Suppressor macrophage (primary cell): ENCODE measurements around the gene HPX.

Experiments used
- DNase-seq, 4 experiments: peaks; one replicate each; pipeline ENCODE4 v3.0.0-alpha.2; 2020 to 2022
- total RNA-seq, 17 experiments: gene quantifications; one replicate each; lab custom pipeline; 2026; ENCODE audit warnings: mixed read lengths in 6 of 17, inconsistent platforms in 3 of 17; lab: John Stamatoyannopoulos, UW

HPX gene
- 0 to 2.1 (median 0.10) reads per million in 17 experiments for total RNA-seq

- DNase-seq: no peak
Observed at GRCh38 chr11:6440906-6441358, at the start of gene HPX. TSS of gene HPX (minus strand) at chr11:6440987. CDS start at chr11:6440963, 24 bp downstream.

- no peak for DNase-seq
Observed at GRCh38 chr11:6489306-6489705, 48.5 kb upstream of the HPX start.

- no peak for DNase-seq
Observed at GRCh38 chr11:6488821-6489220, 48.0 kb upstream of the HPX start.

- DNase-seq: no peak
Observed at GRCh38 chr11:6488342-6488741, 47.6 kb upstream of the HPX start.

GRCh38 chr11:6486938-6487337 lies 46.2 kb upstream of the HPX start:
- DNase-seq: no peak

- no peak for DNase-seq
Observed at GRCh38 chr11:6486256-6486655, 45.5 kb upstream of the HPX start.

GRCh38 chr11:6485661-6486060 lies 44.9 kb upstream of the HPX start:
- no peak for DNase-seq

- DNase-seq: no peak
Observed at GRCh38 chr11:6483015-6483414, 42.2 kb upstream of the HPX start.

- peak; percentile 16 to 68 (median 40) for DNase-seq
Observed at GRCh38 chr11:6482441-6482840, 41.7 kb upstream of the HPX start.

GRCh38 chr11:6481924-6482275 lies 41.1 kb upstream of the HPX start:
- DNase-seq: no peak

GRCh38 chr11:6481012-6481923 lies 40.5 kb upstream of the HPX start, which contains the start of the genes ARFIP2 and TIMM10B:
TSS of gene ARFIP2 (minus strand) at chr11:6481331. CDS start at chr11:6480421, 910 bp downstream.
TSS of gene TIMM10B (plus strand) at chr11:6481501. CDS start at chr11:6481517, 16 bp downstream.
- peak; percentile 99 to 100 (median 99) for DNase-seq

- no peak for DNase-seq
Observed at GRCh38 chr11:6480299-6480914, 39.6 kb upstream of the HPX start.

- DNase-seq: no peak
Observed at GRCh38 chr11:6476571-6476970, 35.8 kb upstream of the HPX start.

- DNase-seq: no peak
Observed at GRCh38 chr11:6475936-6476335, 35.1 kb upstream of the HPX start.

GRCh38 chr11:6474806-6475500 lies 34.2 kb upstream of the HPX start:
- no peak for DNase-seq

- peak in 2 of 4 experiments; percentile 21 to 25 for DNase-seq
Observed at GRCh38 chr11:6474413-6474792, 33.6 kb upstream of the HPX start.

GRCh38 chr11:6473451-6474412 lies 32.9 kb upstream of the HPX start, which contains the start of gene TRIM3:
TSS of gene TRIM3 (minus strand) at chr11:6473941. CDS start at chr11:6465695, 8,246 bp downstream.
- DNase-seq: peak; percentile 77 to 95 (median 88)

GRCh38 chr11:6472934-6473333 lies 32.1 kb upstream of the HPX start:
- DNase-seq: no peak

- no peak for DNase-seq
Observed at GRCh38 chr11:6469599-6469998, 28.8 kb upstream of the HPX start.

- DNase-seq: peak; percentile 79 to 87 (median 86)
Observed at GRCh38 chr11:6468712-6469495, 28.1 kb upstream of the HPX start.

GRCh38 chr11:6459099-6459450 lies 18.3 kb upstream of the HPX start:
- no peak for DNase-seq
